Ishikawa (cell line): Measurements from ENCODE around the gene STAC2.

Source experiments
- CEBPB ChIP-seq: IDR thresholded peaks from 2 replicates; pipeline ENCODE4 v1.6.1; 2012
- CREB1 ChIP-seq: IDR thresholded peaks from 2 replicates; pipeline ENCODE4 v1.6.1; 2012; ENCODE audit warnings: low read depth
- EGR1 ChIP-seq: IDR thresholded peaks from 2 replicates; pipeline ENCODE4 v1.6.1; 2012
- EP300 ChIP-seq: IDR thresholded peaks from 2 replicates; pipeline ENCODE4 v1.6.1; 2012; ENCODE audit warnings: borderline replicate concordance
- FOXM1 ChIP-seq: IDR thresholded peaks from 2 replicates; pipeline ENCODE4 v1.6.1; 2012; ENCODE audit warnings: low read depth, borderline replicate concordance
- MAX ChIP-seq: IDR thresholded peaks from 2 replicates; pipeline ENCODE4 v1.6.1; 2012
- NFIC ChIP-seq: IDR thresholded peaks from 2 replicates; pipeline ENCODE4 v1.6.1; 2012
- RAD21 ChIP-seq: IDR thresholded peaks from 2 replicates; pipeline ENCODE4 v1.6.1; 2012; ENCODE audit warnings: low read depth
- TAF1 ChIP-seq: IDR thresholded peaks from 2 replicates; pipeline ENCODE4 v1.6.1; 2012; ENCODE audit warnings: low read depth, mild to moderate bottlenecking
- TCF12 ChIP-seq: IDR thresholded peaks from 2 replicates; pipeline ENCODE4 v1.6.1; 2012; ENCODE audit warnings: low read depth
- TEAD4 ChIP-seq: IDR thresholded peaks from 2 replicates; pipeline ENCODE4 v1.6.1; 2012
- ZBTB7A ChIP-seq: IDR thresholded peaks from 2 replicates; pipeline ENCODE4 v1.6.1; 2012; ENCODE audit warnings: low read depth
- TF ChIP-seq, protein P1 (sequence below): IDR thresholded peaks from 2 replicates; pipeline ENCODE4 v1.6.1; 2012; ENCODE audit warnings: low read depth, mild to moderate bottlenecking
- TF ChIP-seq, protein P2 (sequence below): IDR thresholded peaks from 2 replicates; pipeline ENCODE4 v1.6.1; 2012

- no peak for TF ChIP-seq EP300
- TF ChIP-seq FOXM1 = no peak
- TF ChIP-seq TAF1 = no peak
- TF ChIP-seq MAX = no peak
- no peak for TF ChIP-seq CEBPB
- TF ChIP-seq RAD21 = no peak
- TF ChIP-seq ZBTB7A = no peak
- TF ChIP-seq NFIC = no peak
- TF ChIP-seq CREB1 = no peak
- TF ChIP-seq, protein P1, sequence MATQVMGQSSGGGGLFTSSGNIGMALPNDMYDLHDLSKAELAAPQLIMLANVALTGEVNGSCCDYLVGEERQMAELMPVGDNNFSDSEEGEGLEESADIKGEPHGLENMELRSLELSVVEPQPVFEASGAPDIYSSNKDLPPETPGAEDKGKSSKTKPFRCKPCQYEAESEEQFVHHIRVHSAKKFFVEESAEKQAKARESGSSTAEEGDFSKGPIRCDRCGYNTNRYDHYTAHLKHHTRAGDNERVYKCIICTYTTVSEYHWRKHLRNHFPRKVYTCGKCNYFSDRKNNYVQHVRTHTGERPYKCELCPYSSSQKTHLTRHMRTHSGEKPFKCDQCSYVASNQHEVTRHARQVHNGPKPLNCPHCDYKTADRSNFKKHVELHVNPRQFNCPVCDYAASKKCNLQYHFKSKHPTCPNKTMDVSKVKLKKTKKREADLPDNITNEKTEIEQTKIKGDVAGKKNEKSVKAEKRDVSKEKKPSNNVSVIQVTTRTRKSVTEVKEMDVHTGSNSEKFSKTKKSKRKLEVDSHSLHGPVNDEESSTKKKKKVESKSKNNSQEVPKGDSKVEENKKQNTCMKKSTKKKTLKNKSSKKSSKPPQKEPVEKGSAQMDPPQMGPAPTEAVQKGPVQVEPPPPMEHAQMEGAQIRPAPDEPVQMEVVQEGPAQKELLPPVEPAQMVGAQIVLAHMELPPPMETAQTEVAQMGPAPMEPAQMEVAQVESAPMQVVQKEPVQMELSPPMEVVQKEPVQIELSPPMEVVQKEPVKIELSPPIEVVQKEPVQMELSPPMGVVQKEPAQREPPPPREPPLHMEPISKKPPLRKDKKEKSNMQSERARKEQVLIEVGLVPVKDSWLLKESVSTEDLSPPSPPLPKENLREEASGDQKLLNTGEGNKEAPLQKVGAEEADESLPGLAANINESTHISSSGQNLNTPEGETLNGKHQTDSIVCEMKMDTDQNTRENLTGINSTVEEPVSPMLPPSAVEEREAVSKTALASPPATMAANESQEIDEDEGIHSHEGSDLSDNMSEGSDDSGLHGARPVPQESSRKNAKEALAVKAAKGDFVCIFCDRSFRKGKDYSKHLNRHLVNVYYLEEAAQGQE = no peak
- TF ChIP-seq EGR1 = no peak
- TF ChIP-seq, protein P2, sequence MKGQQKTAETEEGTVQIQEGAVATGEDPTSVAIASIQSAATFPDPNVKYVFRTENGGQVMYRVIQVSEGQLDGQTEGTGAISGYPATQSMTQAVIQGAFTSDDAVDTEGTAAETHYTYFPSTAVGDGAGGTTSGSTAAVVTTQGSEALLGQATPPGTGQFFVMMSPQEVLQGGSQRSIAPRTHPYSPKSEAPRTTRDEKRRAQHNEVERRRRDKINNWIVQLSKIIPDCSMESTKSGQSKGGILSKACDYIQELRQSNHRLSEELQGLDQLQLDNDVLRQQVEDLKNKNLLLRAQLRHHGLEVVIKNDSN = no peak
- no peak for TF ChIP-seq TEAD4
- no peak for TF ChIP-seq TCF12
These were observed 53.8 kb downstream of the STAC2 start for GRCh38 chr17:39171933-39172332.
